ENCODE measurements around the gene CYSTM1. TPM values are rescaled to one million over a fixed set of nuclear protein-coding genes. Genes with fewer than 3 reads are reported as not detected.
A peak's percentile ranks its signal among the peaks of the same experiment; 100 is the strongest.

Gene CYSTM1
- total and polyA plus RNA-seq, 5 donors from 2014 or later, result 7.1 to 26.4 (median 13.0) TPM

GRCh38 chr5:140143521-140144258, 31.3 kb upstream of the CYSTM1 start:
- H3K27ac Mint-ChIP-seq, result peak overlapping the region in 2 of 3 donors; percentile 7 to 32
- no peak for DNase-seq
- Histone ChIP-seq H3K36me3 (ENCODE audit: control insufficient read depth, insufficient read depth, low read length) (no peaks in the 10 kb centered on the region), H3K4me3 (ENCODE audit: low read depth, low read length) (no peak overlapping the region), H3K27ac (ENCODE audit: insufficient read depth, low read length, poor library complexity, severe bottlenecking) (no peak overlapping the region), H3K27me3 (ENCODE audit: control insufficient read depth, insufficient read depth, low read length) (peaks cover 6% of the 10 kb centered on the region), H3K9me3 (ENCODE audit: control insufficient read depth in 2 of 2, low read length in 2 of 2) (no peaks in the 10 kb centered on the region), H3K4me1 (ENCODE audit: control insufficient read depth, insufficient read depth, low read length, poor library complexity, severe bottlenecking) (peaks cover 13% of the 10 kb centered on the region)
- H3K9me3 Mint-ChIP-seq, result no peaks in the 10 kb centered on the region
- no peaks in the 10 kb centered on the region for H3K36me3 Mint-ChIP-seq
- H3K27me3 Mint-ChIP-seq, result peaks cover 44% of the 10 kb centered on the region
- H3K4me3 Mint-ChIP-seq, result no peak overlapping the region
- peaks cover 0 to 29% (median 21%) of the 10 kb centered on the region in 4 donors for H3K4me1 Mint-ChIP-seq
- peak in 1 of 2 donors; percentile 21 for ATAC-seq (ENCODE audit: low read depth in 2 of 2)

- H3K9me3 Mint-ChIP-seq, result no peaks in the 10 kb centered on the region
- Histone ChIP-seq H3K27ac (ENCODE audit: insufficient read depth, low read length, poor library complexity, severe bottlenecking) (no peak overlapping the region), H3K36me3 (ENCODE audit: control insufficient read depth, insufficient read depth, low read length) (no peaks in the 10 kb centered on the region), H3K27me3 (ENCODE audit: control insufficient read depth, insufficient read depth, low read length) (peaks cover 6% of the 10 kb centered on the region), H3K4me1 (ENCODE audit: control insufficient read depth, insufficient read depth, low read length, poor library complexity, severe bottlenecking) (peaks cover 13% of the 10 kb centered on the region), H3K9me3 (ENCODE audit: control insufficient read depth in 2 of 2, low read length in 2 of 2) (no peaks in the 10 kb centered on the region), H3K4me3 (ENCODE audit: low read depth, low read length) (no peak overlapping the region)
- no peaks in the 10 kb centered on the region for H3K36me3 Mint-ChIP-seq
- H3K4me3 Mint-ChIP-seq, result peak overlapping the region in 3 of 4 donors; percentile 30 to 86 (median 59)
- ATAC-seq (ENCODE audit: low read depth in 2 of 2), result no peak
- peaks cover 0 to 29% (median 21%) of the 10 kb centered on the region in 4 donors for H3K4me1 Mint-ChIP-seq
- DNase-seq, result no peak
- H3K27me3 Mint-ChIP-seq, result peaks cover 38% of the 10 kb centered on the region
- H3K27ac Mint-ChIP-seq, result no peak overlapping the region
These were observed 29.7 kb upstream of the CYSTM1 start for GRCh38 chr5:140145256-140145655.

- DNase-seq, result peak; percentile 36 to 57 (median 46)
- Mint-ChIP-seq H3K27ac (no peak overlapping the region), H3K36me3 (no peaks in the 10 kb centered on the region), H3K9me3 (no peaks in the 10 kb centered on the region), H3K27me3 (peaks cover 38% of the 10 kb centered on the region), H3K4me1 (peaks cover 0 to 29% (median 21%) of the 10 kb centered on the region in 4 donors), H3K4me3 (peak overlapping the region in 1 of 4 donors; percentile 59)
- Histone ChIP-seq H3K36me3 (ENCODE audit: control insufficient read depth, insufficient read depth, low read length) (no peaks in the 10 kb centered on the region), H3K4me1 (ENCODE audit: control insufficient read depth, insufficient read depth, low read length, poor library complexity, severe bottlenecking) (peaks cover 13% of the 10 kb centered on the region), H3K27ac (ENCODE audit: insufficient read depth, low read length, poor library complexity, severe bottlenecking) (no peak overlapping the region), H3K4me3 (ENCODE audit: low read depth, low read length) (no peak overlapping the region), H3K9me3 (ENCODE audit: control insufficient read depth in 2 of 2, low read length in 2 of 2) (no peaks in the 10 kb centered on the region), H3K27me3 (ENCODE audit: control insufficient read depth, insufficient read depth, low read length) (peaks cover 6% of the 10 kb centered on the region)
- ATAC-seq (ENCODE audit: low read depth in 2 of 2), result peak; percentile 58
These were observed 29.0 kb upstream of the CYSTM1 start for GRCh38 chr5:140145818-140146522.

- Mint-ChIP-seq H3K27me3 (peaks cover 38% of the 10 kb centered on the region), H3K27ac (no peak overlapping the region), H3K4me3 (no peak overlapping the region), H3K4me1 (peaks cover 0 to 29% (median 21%) of the 10 kb centered on the region in 4 donors), H3K36me3 (no peaks in the 10 kb centered on the region), H3K9me3 (no peaks in the 10 kb centered on the region)
- Histone ChIP-seq H3K27ac (ENCODE audit: insufficient read depth, low read length, poor library complexity, severe bottlenecking) (no peak overlapping the region), H3K27me3 (ENCODE audit: control insufficient read depth, insufficient read depth, low read length) (peaks cover 6% of the 10 kb centered on the region), H3K36me3 (ENCODE audit: control insufficient read depth, insufficient read depth, low read length) (no peaks in the 10 kb centered on the region), H3K4me1 (ENCODE audit: control insufficient read depth, insufficient read depth, low read length, poor library complexity, severe bottlenecking) (peaks cover 13% of the 10 kb centered on the region), H3K4me3 (ENCODE audit: low read depth, low read length) (no peak overlapping the region), H3K9me3 (ENCODE audit: control insufficient read depth in 2 of 2, low read length in 2 of 2) (no peaks in the 10 kb centered on the region)
- ATAC-seq (ENCODE audit: low read depth in 2 of 2) (no peak), DNase-seq (no peak)
These were observed 28.5 kb upstream of the CYSTM1 start for GRCh38 chr5:140146523-140146842.

GRCh38 chr5:140147460-140147859, 27.5 kb upstream of the CYSTM1 start:
- no peak overlapping the region for H3K27ac ChIP-seq (ENCODE audit: insufficient read depth, low read length, poor library complexity, severe bottlenecking)
- H3K27me3 ChIP-seq (ENCODE audit: control insufficient read depth, insufficient read depth, low read length), result peaks cover 6% of the 10 kb centered on the region
- no peak for ATAC-seq (ENCODE audit: low read depth in 2 of 2)
- H3K9me3 Mint-ChIP-seq, result no peaks in the 10 kb centered on the region
- DNase-seq, result no peak
- H3K4me1 ChIP-seq (ENCODE audit: control insufficient read depth, insufficient read depth, low read length, poor library complexity, severe bottlenecking), result peaks cover 13% of the 10 kb centered on the region
- H3K36me3 ChIP-seq (ENCODE audit: control insufficient read depth, insufficient read depth, low read length), result no peaks in the 10 kb centered on the region
- peaks cover 38% of the 10 kb centered on the region for H3K27me3 Mint-ChIP-seq
- H3K4me3 ChIP-seq (ENCODE audit: low read depth, low read length), result no peak overlapping the region
- H3K4me1 Mint-ChIP-seq, result peaks cover 0 to 29% (median 21%) of the 10 kb centered on the region in 4 donors
- no peaks in the 10 kb centered on the region for H3K9me3 ChIP-seq (ENCODE audit: control insufficient read depth in 2 of 2, low read length in 2 of 2)
- no peak overlapping the region for H3K27ac Mint-ChIP-seq
- H3K36me3 Mint-ChIP-seq, result no peaks in the 10 kb centered on the region
- no peak overlapping the region for H3K4me3 Mint-ChIP-seq

GRCh38 chr5:140148508-140148907, 26.5 kb upstream of the CYSTM1 start:
- no peaks in the 10 kb centered on the region for H3K9me3 Mint-ChIP-seq
- Histone ChIP-seq H3K4me1 (ENCODE audit: control insufficient read depth, insufficient read depth, low read length, poor library complexity, severe bottlenecking) (peaks cover 13% of the 10 kb centered on the region), H3K27me3 (ENCODE audit: control insufficient read depth, insufficient read depth, low read length) (peaks cover 6% of the 10 kb centered on the region), H3K27ac (ENCODE audit: insufficient read depth, low read length, poor library complexity, severe bottlenecking) (no peak overlapping the region), H3K36me3 (ENCODE audit: control insufficient read depth, insufficient read depth, low read length) (no peaks in the 10 kb centered on the region), H3K4me3 (ENCODE audit: low read depth, low read length) (no peak overlapping the region), H3K9me3 (ENCODE audit: control insufficient read depth in 2 of 2, low read length in 2 of 2) (no peaks in the 10 kb centered on the region)
- H3K27ac Mint-ChIP-seq, result peak overlapping the region in 1 of 3 donors; percentile 46
- H3K4me1 Mint-ChIP-seq, result peaks cover 0 to 29% (median 20%) of the 10 kb centered on the region in 4 donors
- no peak overlapping the region for H3K4me3 Mint-ChIP-seq
- H3K27me3 Mint-ChIP-seq, result peaks cover 38% of the 10 kb centered on the region
- DNase-seq (no peak), ATAC-seq (ENCODE audit: low read depth in 2 of 2) (no peak)
- H3K36me3 Mint-ChIP-seq, result no peaks in the 10 kb centered on the region

GRCh38 chr5:140150201-140150600, 24.8 kb upstream of the CYSTM1 start:
- no peaks in the 10 kb centered on the region for H3K9me3 Mint-ChIP-seq
- Histone ChIP-seq H3K27me3 (ENCODE audit: control insufficient read depth, insufficient read depth, low read length) (peaks cover 4% of the 10 kb centered on the region), H3K36me3 (ENCODE audit: control insufficient read depth, insufficient read depth, low read length) (no peaks in the 10 kb centered on the region), H3K27ac (ENCODE audit: insufficient read depth, low read length, poor library complexity, severe bottlenecking) (no peak overlapping the region), H3K4me1 (ENCODE audit: control insufficient read depth, insufficient read depth, low read length, poor library complexity, severe bottlenecking) (peaks cover 11% of the 10 kb centered on the region), H3K4me3 (ENCODE audit: low read depth, low read length) (no peak overlapping the region), H3K9me3 (ENCODE audit: control insufficient read depth in 2 of 2, low read length in 2 of 2) (no peaks in the 10 kb centered on the region)
- no peak for ATAC-seq (ENCODE audit: low read depth in 2 of 2)
- no peaks in the 10 kb centered on the region for H3K36me3 Mint-ChIP-seq
- no peak for DNase-seq
- H3K27me3 Mint-ChIP-seq, result peaks cover 26% of the 10 kb centered on the region
- H3K4me3 Mint-ChIP-seq, result no peak overlapping the region
- H3K27ac Mint-ChIP-seq, result no peak overlapping the region
- peaks cover 0 to 15% (median 9%) of the 10 kb centered on the region in 4 donors for H3K4me1 Mint-ChIP-seq

Data from CD4-positive, CD25-positive, alpha-beta regulatory T cell (primary cell).